Fibroblast of mammary gland (primary cell): ENCODE results near the gene SPEF2.
"Not testable (repeated sequence)": the region's sequence is repeated elsewhere in the genome, so short reads cannot be mapped to it uniquely, and the experiment has no call there.

Source experiments
- DNase-seq: peaks from one replicate; pipeline ENCODE4 v3.0.0-alpha.2; 2010; ENCODE audit warnings: low read depth
- H3K4me3 ChIP-seq: 2 replicates; pipeline ENCODE4 v1.5.1; 2011; ENCODE audit warnings: low read depth, mild to moderate bottlenecking, low read length, moderate library complexity; ENCODE audit not compliant: control insufficient read depth
- TF ChIP-seq, protein P1 (sequence below): conservative IDR thresholded peaks from 2 replicates; pipeline ENCODE4 v1.5.1; 2011; ENCODE audit warnings: low read depth, low read length, inconsistent platforms; ENCODE audit not compliant: control insufficient read depth, insufficient read depth

Gene SPEF2

GRCh38 chr5:35833224-35833623 is 215.6 kb downstream of the SPEF2 start:
- no peak for DNase-seq
- H3K4me3 ChIP-seq, result no peak overlapping the region
- TF ChIP-seq, protein P1, sequence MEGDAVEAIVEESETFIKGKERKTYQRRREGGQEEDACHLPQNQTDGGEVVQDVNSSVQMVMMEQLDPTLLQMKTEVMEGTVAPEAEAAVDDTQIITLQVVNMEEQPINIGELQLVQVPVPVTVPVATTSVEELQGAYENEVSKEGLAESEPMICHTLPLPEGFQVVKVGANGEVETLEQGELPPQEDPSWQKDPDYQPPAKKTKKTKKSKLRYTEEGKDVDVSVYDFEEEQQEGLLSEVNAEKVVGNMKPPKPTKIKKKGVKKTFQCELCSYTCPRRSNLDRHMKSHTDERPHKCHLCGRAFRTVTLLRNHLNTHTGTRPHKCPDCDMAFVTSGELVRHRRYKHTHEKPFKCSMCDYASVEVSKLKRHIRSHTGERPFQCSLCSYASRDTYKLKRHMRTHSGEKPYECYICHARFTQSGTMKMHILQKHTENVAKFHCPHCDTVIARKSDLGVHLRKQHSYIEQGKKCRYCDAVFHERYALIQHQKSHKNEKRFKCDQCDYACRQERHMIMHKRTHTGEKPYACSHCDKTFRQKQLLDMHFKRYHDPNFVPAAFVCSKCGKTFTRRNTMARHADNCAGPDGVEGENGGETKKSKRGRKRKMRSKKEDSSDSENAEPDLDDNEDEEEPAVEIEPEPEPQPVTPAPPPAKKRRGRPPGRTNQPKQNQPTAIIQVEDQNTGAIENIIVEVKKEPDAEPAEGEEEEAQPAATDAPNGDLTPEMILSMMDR, result no peak

DNA sequence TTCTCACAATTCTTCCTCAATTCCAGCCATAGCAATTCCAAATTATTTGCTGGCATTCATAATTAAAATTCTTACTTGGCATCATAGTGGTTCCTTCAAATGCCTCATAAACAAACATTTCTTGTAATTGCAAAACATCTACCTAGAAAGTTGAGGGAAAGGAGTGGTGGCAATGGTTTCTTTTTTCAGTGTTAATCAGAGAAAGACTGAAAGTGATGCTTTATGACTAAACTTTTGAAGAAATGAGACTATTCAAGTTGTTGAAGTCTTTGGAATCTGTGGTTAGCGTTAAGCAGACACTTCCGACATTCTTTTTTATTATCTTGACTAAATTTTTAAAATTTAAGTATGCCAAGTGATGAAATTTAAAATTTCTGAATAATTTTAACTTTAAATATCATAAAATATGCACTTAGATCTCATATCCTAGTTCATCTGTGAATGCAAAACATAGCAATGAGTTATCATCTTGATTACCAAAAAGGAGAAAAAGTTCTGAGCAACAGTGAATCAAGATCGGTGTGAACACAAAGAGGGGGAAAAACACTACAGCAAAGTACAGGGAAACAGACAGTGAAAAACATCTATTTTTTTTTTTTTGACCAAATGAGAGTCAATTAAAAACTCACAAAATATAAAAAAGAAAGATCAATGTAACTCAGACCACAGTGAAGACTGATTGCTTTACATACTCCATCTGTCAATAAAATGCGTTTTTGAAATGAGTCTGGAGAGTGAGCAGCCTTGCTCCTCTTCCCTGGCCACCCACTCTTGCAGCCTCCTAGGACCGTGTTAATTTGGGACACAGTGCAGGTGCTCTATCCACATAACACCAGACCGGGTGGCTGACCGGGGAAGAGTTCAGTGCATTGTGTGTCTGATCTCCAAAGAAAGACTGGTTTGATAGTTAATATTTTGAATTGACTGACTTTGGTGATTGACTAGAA is 218.4 kb downstream of the SPEF2 start:
- no peak overlapping the region for H3K4me3 ChIP-seq
- TF ChIP-seq, protein P1, result no peak
- DNase-seq, result no peak

- TF ChIP-seq, protein P1, result no peak
- no peak for DNase-seq
- no peak overlapping the region for H3K4me3 ChIP-seq
Measured at GRCh38 chr5:35838370-35839042, 220.8 kb downstream of the SPEF2 start.

DNA sequence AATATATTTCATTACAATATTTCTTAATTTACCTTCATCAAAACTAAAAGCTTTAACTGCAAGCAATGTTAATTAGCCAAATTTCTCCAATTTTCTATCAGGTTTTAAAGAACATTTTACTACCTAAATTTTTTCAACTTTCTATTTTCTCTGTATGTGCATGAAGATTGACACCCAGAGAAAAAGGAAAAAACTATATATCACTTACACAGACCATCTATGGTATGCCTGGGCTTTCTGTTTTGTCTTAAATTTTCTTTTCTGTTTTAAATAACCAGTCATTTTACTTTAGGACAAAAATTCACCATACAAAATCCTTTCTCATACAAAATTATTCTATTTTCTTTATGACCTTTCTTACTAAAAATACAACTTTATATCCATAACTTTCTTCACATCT is 225.2 kb downstream of the SPEF2 start:
- TF ChIP-seq, protein P1, result no peak
- DNase-seq, result no peak
- no peak overlapping the region for H3K4me3 ChIP-seq

DNA sequence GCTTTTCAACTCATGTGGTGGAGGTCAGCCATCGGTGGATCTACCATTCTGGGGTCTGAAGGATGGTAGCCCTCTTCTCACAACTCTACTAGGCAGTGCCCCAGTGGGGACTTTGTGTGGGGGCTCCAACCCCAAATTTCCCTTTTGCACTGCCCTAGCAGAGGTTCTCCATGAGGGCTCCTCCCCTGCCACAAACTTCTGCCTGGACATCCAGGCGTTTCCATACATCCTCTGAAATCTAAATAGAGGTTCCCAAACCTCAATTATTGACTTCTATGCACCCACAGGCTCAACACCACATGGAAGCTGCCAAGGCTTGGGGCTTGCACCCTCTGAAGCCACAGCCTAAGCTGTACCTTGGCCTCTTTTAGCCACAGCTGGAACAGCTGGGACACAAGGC is 227.8 kb downstream of the SPEF2 start:
- H3K4me3 ChIP-seq, DNase-seq: not testable (repeated sequence)

- no peak overlapping the region for H3K4me3 ChIP-seq
- TF ChIP-seq, protein P1, result no peak
- DNase-seq, result no peak
Measured at GRCh38 chr5:35847491-35847890, 229.8 kb downstream of the SPEF2 start.

DNA sequence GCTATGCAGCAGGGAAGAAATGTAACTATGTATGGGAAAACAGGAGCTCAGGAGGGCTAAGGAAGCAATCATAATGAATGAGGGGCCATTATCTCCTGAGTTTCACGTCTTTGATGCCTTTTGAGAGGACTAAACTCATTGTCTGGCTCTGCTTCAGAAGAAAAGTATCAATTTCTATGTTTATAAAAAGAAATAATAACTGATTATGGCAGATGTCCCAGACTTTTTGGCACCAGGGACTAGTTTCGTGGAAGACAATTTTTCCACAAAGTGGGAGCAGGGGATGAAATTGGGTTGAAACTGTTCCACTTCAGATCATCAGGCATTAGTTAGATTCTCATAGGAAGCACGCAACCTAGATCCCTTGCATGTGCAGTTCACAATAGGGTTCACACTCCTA is 230.3 kb downstream of the SPEF2 start:
- H3K4me3 ChIP-seq, result no peak overlapping the region
- TF ChIP-seq, protein P1, result no peak
- DNase-seq, result no peak
